GM23338 (cell line): ENCODE measurements around the gene CTNNA2. TPM values are rescaled to one million over a fixed set of nuclear protein-coding genes. Genes with fewer than 3 reads are reported as not detected.

ENCODE experiments used
- ATAC-seq: fragments of 200-7000 bp; cut with Tn5 transposase; 3 replicates; pipeline ENCODE4 v1.9.1; 2020
- DNase-seq: peaks from one replicate; pipeline ENCODE4 v3.0.0-alpha.2; 2015; ENCODE audit warnings: low spot score
- H2AFZ ChIP-seq: fragments of 200-600 bp; sonication (generic); 2 replicates; pipeline ENCODE4 v1.8.0; 2016; ENCODE audit warnings: antibody characterized with exemption, mild to moderate bottlenecking, moderate library complexity
- H3F3A ChIP-seq: fragments of 200-600 bp; sonication (generic); replicated peaks from 2 replicates; pipeline ENCODE4 v1.8.0; 2017; ENCODE audit warnings: antibody characterized with exemption, mixed run types, low read depth
- H3K27ac ChIP-seq: fragments of 200-600 bp; sonication (generic); 2 replicates; pipeline ENCODE4 v1.6.1; 2016; ENCODE audit warnings: low read depth
- H3K27me3 ChIP-seq: fragments of 200-600 bp; sonication (generic); 2 replicates; pipeline ENCODE4 v1.8.0; 2016; ENCODE audit warnings: mild to moderate bottlenecking, mixed run types, moderate library complexity; ENCODE audit not compliant: insufficient read depth
- H3K36me3 ChIP-seq: fragments of 200-600 bp; sonication (generic); 2 replicates; pipeline ENCODE4 v1.8.0; 2016; ENCODE audit warnings: mild to moderate bottlenecking; ENCODE audit not compliant: insufficient read depth
- H3K4me1 ChIP-seq: fragments of 200-600 bp; sonication (generic); 2 replicates; pipeline ENCODE4 v1.8.0; 2016; ENCODE audit warnings: mild to moderate bottlenecking, moderate library complexity; ENCODE audit not compliant: insufficient read depth
- H3K4me2 ChIP-seq: fragments of 200-600 bp; sonication (generic); 2 replicates; pipeline ENCODE4 v1.7.1; 2017; ENCODE audit warnings: mixed run types
- H3K4me3 ChIP-seq: fragments of 200-600 bp; sonication (generic); 2 replicates; pipeline ENCODE4 v1.6.1; 2016; ENCODE audit warnings: mixed run types
- H3K79me2 ChIP-seq: fragments of 200-600 bp; sonication (generic); replicated peaks from 2 replicates; pipeline ENCODE4 v1.8.0; 2017; ENCODE audit warnings: mild to moderate bottlenecking; ENCODE audit not compliant: insufficient read depth
- H3K9me2 ChIP-seq: fragments of 200-600 bp; sonication (generic); 2 replicates; pipeline ENCODE4 v1.8.0; 2017; ENCODE audit not compliant: insufficient read depth
- H4K20me1 ChIP-seq: fragments of 200-600 bp; sonication (generic); replicated peaks from 2 replicates; pipeline ENCODE4 v1.8.0; 2017; ENCODE audit warnings: mild to moderate bottlenecking; ENCODE audit not compliant: insufficient read depth
- H3K27ac Mint-ChIP-seq: 2 replicates; pipeline ENCODE4 v1.8.0; 2020; ENCODE audit warnings: inconsistent platforms, mild to moderate bottlenecking, moderate library complexity, mixed read lengths
- H3K27me3 Mint-ChIP-seq: 3 replicates; pipeline ENCODE4 v1.8.0; 2022; ENCODE audit warnings: low read depth, mild to moderate bottlenecking, moderate library complexity, mixed read lengths, inconsistent platforms; ENCODE audit not compliant: insufficient read depth, poor library complexity
- H3K36me3 Mint-ChIP-seq: 3 replicates; pipeline ENCODE4 v1.8.0; 2021; ENCODE audit warnings: low read depth, mild to moderate bottlenecking, inconsistent platforms, moderate library complexity, mixed read lengths
- H3K4me1 Mint-ChIP-seq: 3 replicates; pipeline ENCODE4 v1.8.0; 2020; ENCODE audit warnings: mild to moderate bottlenecking, inconsistent platforms, mixed read lengths
- H3K4me3 Mint-ChIP-seq: 3 replicates; pipeline ENCODE4 v1.8.0; 2021; ENCODE audit warnings: moderate library complexity, mild to moderate bottlenecking, inconsistent platforms, mixed read lengths
- H3K9me3 Mint-ChIP-seq: 3 replicates; pipeline ENCODE4 v1.8.0; 2020; ENCODE audit warnings: moderate library complexity, mild to moderate bottlenecking, inconsistent platforms, mixed read lengths
- CREB1 ChIP-seq: fragments of 250-450 bp; sonication (Bioruptor Pico); IDR thresholded peaks from 2 replicates; pipeline ENCODE4 v1.5.0; 2020; ENCODE audit warnings: low read depth, mild to moderate bottlenecking, moderate library complexity
- CTCF ChIP-seq, 2 experiments: fragments of 200-600 bp in 1 of 2; sonication (generic) in 1 of 2; conservative IDR thresholded peaks; 2 replicates each; pipeline versions ENCODE4 v1.5.1 to v1.6.1; 2016 to 2017; ENCODE audit warnings: antibody characterized with exemption in 2 of 2, low read depth in 2 of 2, mild to moderate bottlenecking in 2 of 2, moderate library complexity in 1 of 2
- ETS1 ChIP-seq: IDR thresholded peaks from 2 replicates; pipeline ENCODE4 v1.6.1; 2016; ENCODE audit warnings: antibody characterized with exemption
- EZH2 ChIP-seq: fragments of 200-600 bp; sonication (generic); IDR thresholded peaks from one replicate; pipeline ENCODE4 v1.8.0; 2017; ENCODE audit warnings: antibody characterized with exemption, mild to moderate bottlenecking, low read depth; ENCODE audit not compliant: unreplicated experiment
- EZH2phosphoT487 ChIP-seq: fragments of 200-600 bp; sonication (generic); IDR thresholded peaks from one replicate; pipeline ENCODE4 v1.8.1; 2018; ENCODE audit warnings: antibody characterized with exemption; ENCODE audit not compliant: unreplicated experiment
- JUNB ChIP-seq: IDR thresholded peaks from one replicate; pipeline ENCODE4 v1.6.1; 2016; ENCODE audit warnings: antibody characterized with exemption; ENCODE audit not compliant: unreplicated experiment
- STAT1 ChIP-seq: IDR thresholded peaks from one replicate; pipeline ENCODE4 v1.6.1; 2016; ENCODE audit warnings: antibody characterized with exemption; ENCODE audit not compliant: unreplicated experiment
- ZNF114 ChIP-seq: fragments of 250-450 bp; sonication (Bioruptor Pico); IDR thresholded peaks from 2 replicates; pipeline ENCODE4 v1.5.0; 2020; ENCODE audit warnings: mild to moderate bottlenecking, moderate library complexity
- ZNF462 ChIP-seq: fragments of 250-450 bp; sonication (Bioruptor Pico); IDR thresholded peaks from 2 replicates; pipeline ENCODE4 v1.5.0; 2020; ENCODE audit warnings: mild to moderate bottlenecking, moderate library complexity
- polyA plus RNA-seq: library from polyadenylated mRNA; unstranded; fragments of >200 nt; fragmentation: Nextera tagmentation; extraction: Ambion mirVana; gene quantifications from 2 replicates; pipeline ENCODE4 v1.2.1, GENCODE V29; 2016
- total RNA-seq: library from RNA; depleted of rRNA; stranded (reverse); fragments of >200 nt; shearing (Covaris generic); gene quantifications from 2 replicates; pipeline ENCODE4 v1.2.3, GENCODE V29; 2014

CTNNA2 gene
- total and polyA plus RNA-seq, 2 experiments from 2014 or later: 6.4 to 15.6 TPM

GRCh38 chr2:79909521-79909920, 396.7 kb downstream of the CTNNA2 start:
- no peak overlapping the region for H3K27ac ChIP-seq
- no peaks in the 10 kb centered on the region for H3K36me3 ChIP-seq
- no peaks in the 10 kb centered on the region for H3K36me3 Mint-ChIP-seq
- no peak overlapping the region for H2AFZ ChIP-seq
- no peak overlapping the region for H3K4me3 ChIP-seq
- H3K27ac Mint-ChIP-seq: no peak overlapping the region
- H3K4me3 Mint-ChIP-seq: no peak overlapping the region
- H3K4me1 Mint-ChIP-seq: no peaks in the 10 kb centered on the region; the same call in 2 of the 3 replicates
- no peaks in the 10 kb centered on the region for H4K20me1 ChIP-seq
- no peaks in the 10 kb centered on the region; the same call in 2 of the 3 replicates for H3K9me3 Mint-ChIP-seq
- H3F3A ChIP-seq: no peaks in the 10 kb centered on the region
- H3K27me3 ChIP-seq: no peaks in the 10 kb centered on the region
- DNase-seq: no peak
- H3K79me2 ChIP-seq: no peaks in the 10 kb centered on the region
- no peak overlapping the region for H3K4me2 ChIP-seq
- no peaks in the 10 kb centered on the region for H3K9me2 ChIP-seq
- H3K4me1 ChIP-seq: no peaks in the 10 kb centered on the region; the same call in 1 of the 2 replicates
- ATAC-seq: no peak
- TF ChIP-seq JUNB: no peak
- TF ChIP-seq CREB1: no peak
- no peak for TF ChIP-seq EZH2phosphoT487
- TF ChIP-seq ETS1: no peak
- TF ChIP-seq ZNF462 (CRISPR knock-in tag): no peak
- TF ChIP-seq ZNF114 (CRISPR knock-in tag): no peak
- no peak for TF ChIP-seq STAT1
- TF ChIP-seq EZH2: no peak
- no peak for TF ChIP-seq CTCF (conservative IDR thresholded peaks at IDR 0.05; ENCODE audit: low read depth in 2 of 2)
- H3K27me3 Mint-ChIP-seq: peaks cover 2% of the 10 kb centered on the region
